ENCODE data around the gene CLCA2.

The CLCA2 gene, protein sequence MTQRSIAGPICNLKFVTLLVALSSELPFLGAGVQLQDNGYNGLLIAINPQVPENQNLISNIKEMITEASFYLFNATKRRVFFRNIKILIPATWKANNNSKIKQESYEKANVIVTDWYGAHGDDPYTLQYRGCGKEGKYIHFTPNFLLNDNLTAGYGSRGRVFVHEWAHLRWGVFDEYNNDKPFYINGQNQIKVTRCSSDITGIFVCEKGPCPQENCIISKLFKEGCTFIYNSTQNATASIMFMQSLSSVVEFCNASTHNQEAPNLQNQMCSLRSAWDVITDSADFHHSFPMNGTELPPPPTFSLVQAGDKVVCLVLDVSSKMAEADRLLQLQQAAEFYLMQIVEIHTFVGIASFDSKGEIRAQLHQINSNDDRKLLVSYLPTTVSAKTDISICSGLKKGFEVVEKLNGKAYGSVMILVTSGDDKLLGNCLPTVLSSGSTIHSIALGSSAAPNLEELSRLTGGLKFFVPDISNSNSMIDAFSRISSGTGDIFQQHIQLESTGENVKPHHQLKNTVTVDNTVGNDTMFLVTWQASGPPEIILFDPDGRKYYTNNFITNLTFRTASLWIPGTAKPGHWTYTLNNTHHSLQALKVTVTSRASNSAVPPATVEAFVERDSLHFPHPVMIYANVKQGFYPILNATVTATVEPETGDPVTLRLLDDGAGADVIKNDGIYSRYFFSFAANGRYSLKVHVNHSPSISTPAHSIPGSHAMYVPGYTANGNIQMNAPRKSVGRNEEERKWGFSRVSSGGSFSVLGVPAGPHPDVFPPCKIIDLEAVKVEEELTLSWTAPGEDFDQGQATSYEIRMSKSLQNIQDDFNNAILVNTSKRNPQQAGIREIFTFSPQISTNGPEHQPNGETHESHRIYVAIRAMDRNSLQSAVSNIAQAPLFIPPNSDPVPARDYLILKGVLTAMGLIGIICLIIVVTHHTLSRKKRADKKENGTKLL

GRCh38 chr1:86423873-86424272 lies at the start of gene CLCA2:
Gene CLCA2, plus strand, starts transcription at chr1:86424171. Its CDS starts 77 bp downstream, at chr1:86424248.
- DNase-seq, result no peak

DNA sequence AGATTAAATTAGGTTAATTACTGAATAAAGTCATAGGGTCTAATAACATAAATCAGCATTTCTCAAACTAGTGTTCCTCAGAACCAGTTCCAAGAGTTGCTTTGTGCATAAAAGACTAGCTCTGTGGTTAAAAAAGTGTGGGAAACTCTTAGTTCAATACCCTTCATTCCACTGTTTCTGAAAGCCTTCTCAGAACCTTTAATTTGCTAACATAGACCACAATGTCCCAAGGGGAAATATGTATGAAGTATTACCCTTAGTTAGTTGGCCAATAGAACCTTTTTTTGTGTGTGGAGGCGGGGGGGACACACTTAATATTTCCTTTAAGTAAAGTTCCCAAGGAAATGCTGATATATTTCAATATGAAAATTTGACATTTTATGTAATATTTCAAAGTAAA lies 48.3 kb upstream of the CLCA2 start:
- no peak for DNase-seq

DNA sequence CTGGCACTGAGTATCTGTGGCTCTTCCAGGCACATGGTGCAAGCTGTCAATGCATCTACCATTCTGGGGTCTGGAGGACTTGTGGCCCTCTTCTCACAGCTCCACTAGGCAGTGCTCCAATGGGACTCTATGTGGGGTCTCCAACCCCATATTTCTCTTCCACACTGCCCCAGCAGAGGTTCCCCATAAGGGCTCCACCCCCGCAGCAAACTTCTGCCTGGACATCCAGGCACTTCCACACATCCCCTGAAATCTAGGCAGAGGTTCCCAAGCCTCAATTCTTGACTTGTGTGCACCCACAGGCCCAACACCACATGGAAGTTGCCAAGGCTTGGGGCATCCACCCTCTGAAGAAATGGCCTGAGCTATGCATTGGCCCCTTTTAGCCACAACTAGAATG lies 46.6 kb upstream of the CLCA2 start:
- DNase-seq, result no peak

GRCh38 chr1:86378813-86379212 lies 45.2 kb upstream of the CLCA2 start:
- DNase-seq, result no peak

- DNase-seq, result no peak
Measured at GRCh38 chr1:86380257-86380861, 43.6 kb upstream of the CLCA2 start.

GRCh38 chr1:86381223-86381622 lies 42.7 kb upstream of the CLCA2 start:
- DNase-seq, result no peak

- DNase-seq, result no peak
Measured at GRCh38 chr1:86382878-86383277, 41.1 kb upstream of the CLCA2 start.

DNA sequence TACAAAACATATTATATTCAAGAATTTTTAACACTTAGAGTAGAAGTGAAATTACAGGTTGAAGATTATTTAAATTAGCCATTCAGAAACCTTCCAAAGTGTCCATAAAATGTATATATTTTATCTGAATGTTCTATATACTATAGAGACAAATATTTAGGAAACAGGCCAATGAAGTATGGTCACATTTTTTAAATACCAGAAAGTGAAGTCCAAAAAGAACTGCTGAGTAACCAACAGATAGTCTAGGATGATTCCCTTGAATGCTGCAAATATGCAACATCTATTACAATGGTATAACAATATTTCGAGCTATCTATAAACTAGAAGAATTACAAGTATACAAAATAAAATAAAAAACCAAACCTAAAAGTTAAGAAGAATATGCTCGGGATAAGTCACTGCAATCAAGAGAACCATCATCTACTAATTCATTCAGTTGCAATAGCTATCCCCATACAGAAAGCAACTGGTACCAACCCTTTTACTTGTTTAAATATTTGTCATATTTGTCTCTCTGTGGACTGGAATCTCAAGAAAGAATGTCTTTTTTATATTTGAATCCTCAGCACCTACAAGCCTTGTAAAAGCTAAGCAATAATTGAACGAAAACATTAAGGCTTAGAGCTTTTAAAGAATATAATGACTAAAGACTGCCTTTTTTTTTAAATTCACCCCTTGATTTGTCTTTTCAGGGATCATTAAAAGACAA lies 35.9 kb upstream of the CLCA2 start:
- DNase-seq, result no peak

- no peak for DNase-seq
Measured at GRCh38 chr1:86388777-86389176, 35.2 kb upstream of the CLCA2 start.

DNA sequence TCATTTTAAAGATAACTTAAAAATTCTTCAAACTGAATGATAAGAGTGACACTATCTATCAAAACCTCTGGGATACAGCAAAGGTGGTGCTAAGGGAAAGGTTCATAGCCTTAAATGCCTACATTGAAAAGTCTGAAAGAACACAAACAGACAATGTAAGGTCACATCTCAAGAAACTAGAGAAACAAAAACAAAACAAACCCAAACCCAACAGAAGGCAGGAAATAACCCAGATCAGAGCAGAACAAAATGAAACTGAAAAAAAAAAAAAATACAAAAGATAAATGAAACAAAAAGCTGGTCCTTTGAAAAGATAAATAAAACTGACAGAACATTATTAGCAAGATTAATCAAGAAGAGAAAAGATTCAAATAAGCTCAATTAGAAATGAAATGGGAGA lies 34.7 kb upstream of the CLCA2 start:
- DNase-seq, result no peak

DNA sequence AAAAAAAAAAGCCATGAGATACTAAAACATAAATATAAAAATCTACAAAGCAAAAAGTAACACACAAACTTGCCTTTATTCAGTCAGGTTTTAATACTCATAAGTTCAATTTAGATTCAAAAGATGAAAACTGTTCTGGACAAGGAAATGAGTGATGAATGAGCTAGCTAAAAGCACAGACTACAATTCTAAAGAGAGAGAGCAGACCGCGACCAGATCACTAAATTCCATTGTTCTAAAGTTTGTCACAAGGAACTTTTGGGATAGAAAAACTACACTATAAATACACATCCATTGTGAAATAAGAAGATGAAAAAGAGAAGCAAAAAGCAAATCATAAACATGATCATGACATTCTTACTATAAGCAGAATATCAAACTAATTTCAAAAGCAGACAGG lies 29.6 kb upstream of the CLCA2 start:
- no peak for DNase-seq

GRCh38 chr1:86395751-86396497 lies 28.0 kb upstream of the CLCA2 start, which contains the start of gene ODF2L:
Gene ODF2L, minus strand, starts transcription at chr1:86396323. Its CDS starts 9,296 bp downstream, at chr1:86387027.
- peak; percentile 85 for DNase-seq

GRCh38 chr1:86396498-86396890 lies 27.5 kb upstream of the CLCA2 start:
- DNase-seq, result no peak

DNA sequence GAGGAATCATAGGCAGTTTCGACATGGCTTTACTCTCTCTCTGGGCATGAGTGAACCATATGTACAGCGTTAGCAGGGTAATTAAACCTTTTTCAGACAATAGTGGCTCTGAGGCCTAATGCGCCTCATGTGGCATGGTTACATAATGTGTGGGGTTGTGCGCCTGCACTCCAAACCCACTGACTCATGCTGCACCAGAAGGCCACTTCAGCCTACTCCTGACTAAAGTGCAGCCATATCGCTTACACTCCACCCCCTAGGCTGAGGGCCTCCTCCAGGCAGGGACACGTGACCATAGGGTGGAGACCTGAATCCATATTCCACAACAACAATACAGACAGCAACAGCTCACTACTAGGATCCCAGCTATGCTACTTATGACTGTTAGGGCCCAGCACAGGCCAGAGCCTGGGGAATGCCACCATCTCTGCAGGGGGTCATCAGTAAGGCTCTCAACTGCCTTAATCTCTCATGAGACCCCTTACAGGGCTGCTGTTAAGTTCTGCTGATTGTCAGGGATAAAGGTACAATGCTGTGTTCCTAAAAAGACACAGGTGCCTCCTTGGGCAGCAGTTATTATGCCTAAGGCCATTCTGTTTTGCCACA lies 14.5 kb upstream of the CLCA2 start:
- no peak for DNase-seq

DNA sequence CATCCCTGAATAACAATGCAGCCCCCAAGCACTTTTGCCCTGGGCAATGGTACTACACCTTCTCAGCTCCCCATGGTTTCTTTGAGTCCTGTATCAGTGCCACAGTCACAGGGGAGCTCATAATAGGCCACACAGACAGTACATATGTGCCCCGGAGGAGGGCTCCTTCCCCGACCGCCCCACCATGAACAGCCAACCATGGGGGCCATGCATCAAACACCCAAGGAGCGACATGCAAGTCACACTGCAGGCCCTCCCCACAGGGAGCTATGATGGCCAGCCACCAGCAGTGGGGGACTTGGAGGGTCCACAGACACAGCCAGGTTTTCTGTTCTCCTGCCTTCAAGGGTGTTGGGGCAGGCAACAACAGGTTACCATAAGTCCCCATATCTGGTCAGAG lies 13.1 kb upstream of the CLCA2 start:
- no peak for DNase-seq

DNA sequence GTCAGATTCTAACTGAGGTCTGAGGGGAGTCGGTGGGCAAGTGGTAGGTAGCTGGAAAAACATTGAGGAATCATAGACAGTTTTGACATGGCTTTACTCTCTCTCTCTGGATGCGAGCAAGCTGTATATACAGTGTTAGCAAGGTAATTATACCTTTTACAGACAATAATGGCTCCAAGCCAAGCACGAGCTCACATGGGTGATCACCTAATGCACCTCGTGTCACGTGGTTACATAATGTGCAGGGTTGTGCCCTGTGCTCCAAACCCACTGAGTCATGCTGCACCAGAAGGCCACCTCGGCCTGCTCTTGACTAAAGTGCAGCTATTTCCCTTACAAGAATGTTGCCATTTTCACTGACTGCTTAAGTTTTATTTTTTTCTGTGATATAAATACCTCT lies 7.6 kb upstream of the CLCA2 start:
- DNase-seq, result no peak

GRCh38 chr1:86419277-86419903 lies 4.6 kb upstream of the CLCA2 start:
- DNase-seq, result no peak

DNA sequence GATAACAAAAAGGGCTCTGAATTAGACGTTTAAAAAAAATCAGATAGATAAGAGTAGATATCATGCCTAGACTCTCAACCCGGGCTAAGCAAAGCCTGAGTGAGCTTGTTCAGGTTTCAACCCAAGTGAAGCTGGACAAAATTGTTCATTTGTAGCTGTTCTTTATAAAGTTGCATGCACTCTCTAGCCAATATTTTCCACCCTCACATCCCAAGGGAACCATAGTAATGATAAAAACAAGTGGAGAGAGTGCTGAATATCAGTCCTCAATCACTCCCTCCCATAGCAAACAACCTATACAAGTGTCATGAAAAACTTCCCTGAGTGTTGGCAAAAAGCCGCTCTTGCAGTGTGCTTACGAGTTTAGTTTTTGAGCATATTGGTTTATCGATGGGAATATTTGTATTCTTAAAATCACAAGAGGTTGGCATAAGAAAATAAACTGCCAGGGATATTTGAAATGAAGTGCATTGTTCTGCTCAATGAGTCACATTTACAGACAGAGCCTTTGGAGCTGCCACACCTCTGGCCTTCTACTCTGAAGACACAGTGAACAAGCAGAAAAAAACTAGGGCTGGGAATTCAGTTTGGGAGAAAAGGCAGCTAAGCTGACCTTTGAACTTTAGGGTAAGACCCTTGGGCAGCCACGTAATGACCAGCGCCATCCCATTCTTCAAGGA lies 2.2 kb upstream of the CLCA2 start:
- DNase-seq, result no peak

GRCh38 chr1:86423473-86423872 lies 498 bp upstream of the CLCA2 start:
- DNase-seq, result no peak

DNA sequence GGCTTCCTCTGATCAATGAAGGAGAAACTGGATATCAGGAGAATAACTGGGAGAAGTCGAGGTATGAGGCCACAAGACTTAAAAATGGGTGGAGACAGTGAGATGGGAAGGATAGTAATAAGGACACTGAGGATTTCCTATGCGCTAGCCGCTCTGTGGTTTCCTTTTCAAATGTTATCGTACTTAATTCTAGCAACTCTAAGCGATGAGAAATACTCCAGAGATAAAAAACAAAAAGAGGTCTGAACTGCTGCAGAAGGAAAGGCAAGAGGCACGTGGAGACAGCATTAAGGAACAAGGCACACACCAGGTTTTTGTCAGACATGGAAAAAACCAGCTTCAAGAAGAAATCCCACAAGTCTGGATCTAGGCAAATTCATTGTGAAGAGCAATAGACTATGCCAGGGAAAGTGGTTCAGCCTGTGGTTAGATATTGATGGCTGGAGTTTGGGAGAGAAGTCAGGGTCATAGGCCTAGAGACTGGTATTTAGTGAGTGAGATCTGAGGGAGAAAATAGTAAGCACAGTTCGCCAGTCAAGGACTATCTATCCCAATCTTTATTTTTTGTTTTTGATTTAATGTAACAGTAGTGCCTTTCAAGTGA lies 5.3 kb downstream of the CLCA2 start:
- no peak for DNase-seq
